HG03108 (cell line): ENCODE results near the gene NSG2.
"Not testable (repeated sequence)": the region's sequence is repeated elsewhere in the genome, so short reads cannot be mapped to it uniquely, and the experiment has no call there.

Experiments
- ATAC-seq: cut with Tn5 transposase; IDR thresholded peaks from one replicate; pipeline ENCODE4 v1.9.1; 2021; ENCODE audit warnings: moderate library complexity; ENCODE audit not compliant: unreplicated experiment

The NSG2 gene

DNA sequence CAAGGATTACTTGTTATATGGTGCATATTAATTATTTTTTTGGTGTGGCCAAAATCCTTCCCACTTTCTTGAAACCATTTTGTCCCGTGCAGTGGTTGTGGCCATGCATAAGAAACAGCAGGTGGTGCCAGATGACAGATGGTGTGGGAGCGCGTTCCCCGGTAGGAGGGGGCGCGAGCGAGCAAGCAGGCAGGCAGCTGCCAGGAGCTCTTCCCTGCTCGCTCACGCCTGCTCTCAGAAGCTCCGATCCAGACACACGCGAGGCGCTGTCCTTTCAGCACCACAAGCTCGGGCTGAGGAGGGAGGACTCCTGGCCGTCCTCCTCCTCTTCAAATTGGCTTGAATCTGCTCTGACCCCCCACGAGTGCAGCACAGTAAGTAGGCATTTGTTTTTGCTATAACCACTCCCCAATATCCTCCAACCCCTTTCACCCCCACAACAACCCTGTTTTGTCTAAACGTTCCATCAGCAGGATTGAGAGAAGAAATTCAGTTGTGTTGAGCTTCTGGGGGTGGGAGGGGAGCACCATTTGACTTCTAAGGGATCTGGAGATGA is at the start of gene NSG2:
NSG2 (plus strand) TSS at position 237 of the 556 bp plus-strand sequence. CDS start 1,050 bp downstream, outside the sequence.
- ATAC-seq = peak; percentile 86

DNA sequence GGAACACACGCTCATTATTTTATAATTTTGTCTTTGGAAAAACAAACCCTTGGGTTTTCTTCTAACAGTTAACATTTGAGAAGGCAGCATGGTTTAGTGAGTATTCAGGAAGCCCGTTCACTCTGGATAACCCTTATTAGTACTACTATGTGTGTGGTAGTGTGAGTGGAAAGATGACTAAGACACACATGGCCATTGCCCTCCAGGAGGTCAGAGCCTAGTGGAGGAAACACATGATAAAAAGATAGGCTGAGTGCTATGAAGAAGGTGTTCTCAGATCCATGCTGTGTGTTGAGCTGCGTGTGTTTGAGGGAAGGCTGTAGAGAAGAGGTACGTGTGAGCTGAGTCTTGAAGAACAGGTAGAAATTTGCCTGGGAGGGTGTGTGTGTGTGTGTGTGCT is 48.2 kb upstream of the NSG2 start:
- no peak for ATAC-seq

DNA sequence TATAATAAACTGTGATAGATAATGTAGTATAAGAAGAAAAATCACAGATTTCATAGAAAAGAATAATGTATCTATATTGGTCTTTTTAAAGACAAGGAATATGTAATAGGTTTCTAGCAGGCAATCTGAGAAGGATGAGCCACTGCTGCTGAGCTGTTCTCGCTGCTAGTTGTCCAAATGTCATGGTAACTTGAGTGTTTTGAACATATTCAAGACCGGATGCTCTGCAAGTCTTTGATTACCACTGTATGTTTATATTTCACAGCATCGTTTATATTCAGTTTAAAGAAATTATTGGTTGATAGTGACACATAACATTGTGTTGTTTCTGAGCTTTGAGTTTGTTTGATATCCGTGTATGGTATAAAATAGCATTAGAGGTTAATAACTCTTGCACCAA is 47.0 kb upstream of the NSG2 start:
- ATAC-seq = no peak

DNA sequence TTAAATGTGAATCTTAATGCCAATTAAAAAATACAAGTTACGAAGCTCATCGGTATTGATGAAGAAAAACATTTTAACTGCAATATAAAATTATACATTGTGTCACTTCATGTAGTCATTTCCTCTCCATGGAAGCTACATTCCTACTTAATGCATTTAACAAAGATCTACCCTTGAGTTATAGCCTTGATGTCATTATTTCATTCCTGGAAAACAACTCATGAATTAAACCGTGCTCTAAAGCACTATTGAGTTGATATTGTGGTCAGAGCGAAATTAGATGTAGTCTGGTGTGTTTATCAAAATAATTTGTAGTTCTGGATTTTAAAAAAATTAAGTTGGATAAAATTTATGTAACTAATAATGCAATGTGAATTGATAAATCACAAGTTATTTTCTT is 45.4 kb upstream of the NSG2 start:
- ATAC-seq = no peak

DNA sequence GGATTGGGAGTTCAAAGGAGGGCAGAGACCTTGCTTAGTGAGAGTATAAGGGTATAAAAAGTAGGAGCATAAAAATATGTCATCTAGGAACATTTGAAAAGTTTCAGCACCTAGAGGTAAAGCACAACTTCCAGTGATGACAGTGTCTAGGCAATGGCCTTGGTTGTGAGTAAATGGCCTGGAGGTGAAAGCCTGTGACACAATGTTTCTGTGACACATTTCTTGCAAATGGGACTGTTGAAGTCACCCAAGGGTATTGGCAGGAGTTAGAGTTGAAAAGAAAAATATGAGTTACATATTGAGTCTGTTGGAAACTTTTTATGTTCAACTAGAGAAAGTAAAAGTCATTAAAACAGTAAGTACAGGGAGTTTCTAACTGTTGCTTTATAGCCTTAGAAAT is 41.7 kb upstream of the NSG2 start:
- ATAC-seq = no peak

DNA sequence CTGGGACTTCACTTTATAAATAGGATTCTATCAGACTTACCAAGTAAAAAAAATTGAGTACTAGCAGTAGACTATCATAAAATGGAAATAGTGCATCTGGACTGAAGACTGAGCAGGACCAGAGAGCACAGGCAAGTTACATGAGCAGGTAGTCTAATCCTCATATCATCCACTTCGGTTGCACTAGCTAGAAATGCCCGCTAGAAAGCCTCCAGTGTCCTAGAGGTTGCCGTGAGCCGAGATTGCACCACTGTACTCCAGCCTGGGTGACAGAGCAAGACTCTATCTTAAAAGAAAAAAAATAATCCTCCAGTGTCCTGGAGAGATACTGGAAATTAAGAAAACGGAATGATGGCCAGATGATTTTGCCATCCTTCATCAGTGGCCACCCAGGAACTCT is 36.6 kb upstream of the NSG2 start:
- ATAC-seq = no peak

DNA sequence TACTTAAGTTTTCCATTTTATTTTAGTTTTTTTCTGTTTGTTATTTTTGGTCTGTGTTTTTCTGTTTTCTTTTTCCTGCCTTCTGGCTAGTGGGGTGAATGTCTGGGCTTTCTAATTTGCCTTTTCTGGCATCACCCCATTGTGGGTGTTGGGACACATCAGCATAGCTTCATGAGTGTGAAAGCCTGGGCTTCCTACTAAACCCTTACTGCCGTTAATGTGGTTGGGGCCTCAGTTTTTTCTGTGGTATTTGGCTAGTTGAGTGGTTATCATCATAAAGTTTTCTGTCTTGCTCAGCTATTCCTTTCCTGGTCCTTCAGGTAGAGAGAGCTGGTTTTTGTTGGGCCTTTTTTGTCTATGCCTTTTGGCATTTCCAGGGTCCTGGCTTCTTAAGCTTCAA is 35.1 kb upstream of the NSG2 start:
- ATAC-seq = no peak

DNA sequence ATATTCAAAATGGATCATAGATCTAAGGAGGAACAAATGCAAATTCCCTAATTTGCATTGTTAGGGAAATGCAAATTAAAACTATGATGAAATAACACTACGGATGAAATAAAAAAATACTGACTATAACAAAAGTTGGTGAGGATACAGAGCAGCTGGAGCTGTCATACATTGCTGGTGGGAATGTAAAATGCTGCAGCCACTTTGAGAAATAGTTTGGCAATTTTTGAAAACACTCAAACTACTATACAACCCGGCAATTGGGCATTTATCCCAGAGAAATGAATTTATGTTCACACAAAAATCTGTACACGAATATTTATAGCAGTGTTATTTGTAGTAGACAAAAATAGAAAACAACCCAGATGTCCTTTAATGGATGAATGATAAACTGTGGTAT is 34.1 kb upstream of the NSG2 start:
- ATAC-seq = no peak

DNA sequence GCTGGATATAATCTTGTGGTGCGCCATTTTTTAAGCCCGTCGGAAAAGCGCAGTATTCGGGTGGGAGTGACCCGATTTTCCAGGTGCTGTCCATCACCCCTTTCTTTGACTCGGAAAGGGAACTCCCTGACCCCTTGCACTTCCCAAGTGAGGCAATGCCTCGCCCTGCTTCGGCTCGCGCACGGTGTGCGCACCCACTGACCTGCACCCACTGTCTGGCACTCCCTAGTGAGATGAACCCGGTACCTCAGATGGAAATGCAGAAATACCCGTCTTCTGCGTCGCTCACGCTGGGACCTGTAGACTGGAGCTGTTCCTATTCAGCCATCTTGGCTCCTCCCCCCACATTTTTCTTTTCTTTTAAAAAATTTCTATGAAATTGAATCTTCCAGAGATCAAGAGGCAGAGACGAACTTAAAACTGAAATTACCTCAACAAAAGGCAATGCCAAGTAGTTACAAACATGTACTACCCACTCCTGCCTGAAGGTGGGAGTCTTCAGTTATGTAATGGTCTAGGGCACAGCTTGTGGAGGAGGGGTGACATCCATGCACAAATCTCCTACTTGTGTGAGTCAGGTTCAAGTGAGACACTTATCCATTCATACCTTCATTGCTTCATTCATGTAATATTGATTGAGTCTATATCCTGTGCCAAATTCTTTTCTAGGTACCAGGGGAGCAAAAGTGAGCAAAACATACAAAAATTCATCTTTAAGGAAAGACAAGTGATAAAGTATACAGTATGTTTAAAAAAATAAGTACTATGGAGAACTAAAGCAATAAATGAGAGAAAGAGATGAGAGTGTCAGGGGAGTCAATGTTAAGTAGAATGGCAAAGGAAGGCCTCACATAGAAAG is 25.2 kb upstream of the NSG2 start:
- not testable (repeated sequence) for ATAC-seq

DNA sequence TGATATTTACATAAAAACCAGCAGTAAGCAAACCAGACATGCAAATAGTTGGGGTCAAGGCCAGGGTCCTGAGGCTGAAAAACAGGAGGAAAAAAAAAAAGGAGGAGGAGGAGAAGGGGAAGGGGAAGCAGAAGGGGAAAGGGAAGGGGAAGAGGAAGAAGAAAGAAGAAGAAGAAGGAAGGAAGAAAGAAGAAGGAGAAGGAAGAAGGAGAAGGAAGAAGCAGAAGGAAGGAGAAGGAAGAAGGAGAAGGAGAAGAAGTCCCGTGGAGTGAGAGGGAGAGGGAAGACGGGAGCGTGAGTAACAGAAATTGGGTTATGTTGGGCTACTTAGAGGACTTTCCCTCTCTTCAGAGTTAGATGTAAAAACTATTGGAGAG is 24.6 kb upstream of the NSG2 start:
- ATAC-seq = no peak

DNA sequence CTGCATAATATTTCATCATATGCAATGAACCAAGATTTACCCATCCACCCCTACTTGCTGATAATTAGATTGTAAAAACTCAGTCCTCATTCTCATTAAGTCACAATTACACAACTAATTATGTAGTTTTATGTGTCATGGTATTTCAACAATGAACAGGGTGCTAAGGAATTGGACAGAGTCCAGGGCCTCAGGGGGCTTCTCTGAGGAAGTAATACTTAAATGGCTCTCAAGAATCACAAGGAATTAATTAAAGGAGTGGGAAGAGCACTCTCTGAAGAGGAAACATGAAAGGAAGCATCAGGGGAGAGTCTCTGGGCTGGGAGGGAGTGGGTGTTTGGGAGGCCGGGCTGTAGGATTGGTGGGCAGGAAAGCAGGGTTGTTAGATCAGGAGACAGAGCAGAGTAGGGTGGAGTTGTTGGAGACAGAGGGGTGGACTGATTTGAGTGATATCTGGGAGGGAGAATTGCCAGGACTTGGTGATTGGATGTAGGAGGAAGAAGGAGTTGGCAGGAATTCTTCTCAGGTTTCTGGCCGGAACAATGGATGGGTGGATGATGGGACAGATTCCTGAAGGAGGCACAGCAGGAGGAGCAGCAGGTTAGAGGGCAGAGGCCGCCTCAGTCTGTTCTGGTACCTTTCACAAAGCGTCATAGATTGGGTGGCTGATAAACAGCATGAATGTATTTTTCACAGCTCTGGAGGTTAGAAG is 23.0 kb upstream of the NSG2 start:
- no peak for ATAC-seq

DNA sequence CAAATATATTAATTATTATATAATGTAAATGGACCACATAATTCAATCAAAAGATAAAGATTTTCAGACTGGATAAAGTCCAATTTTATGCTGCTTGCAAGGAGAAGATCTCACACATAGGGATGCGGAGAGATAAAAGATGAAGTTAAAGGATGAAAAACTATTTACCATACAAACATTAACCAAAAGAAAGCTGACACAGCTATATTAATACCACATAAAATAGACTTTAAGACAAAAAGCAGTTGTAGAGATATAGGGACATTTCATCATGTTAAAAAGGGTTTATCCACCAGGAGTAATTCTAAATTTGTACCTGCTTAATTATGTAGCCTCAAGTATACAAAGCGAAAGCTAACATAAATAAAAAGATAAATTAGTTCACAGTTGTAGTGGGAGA is 15.2 kb upstream of the NSG2 start:
- ATAC-seq = no peak

DNA sequence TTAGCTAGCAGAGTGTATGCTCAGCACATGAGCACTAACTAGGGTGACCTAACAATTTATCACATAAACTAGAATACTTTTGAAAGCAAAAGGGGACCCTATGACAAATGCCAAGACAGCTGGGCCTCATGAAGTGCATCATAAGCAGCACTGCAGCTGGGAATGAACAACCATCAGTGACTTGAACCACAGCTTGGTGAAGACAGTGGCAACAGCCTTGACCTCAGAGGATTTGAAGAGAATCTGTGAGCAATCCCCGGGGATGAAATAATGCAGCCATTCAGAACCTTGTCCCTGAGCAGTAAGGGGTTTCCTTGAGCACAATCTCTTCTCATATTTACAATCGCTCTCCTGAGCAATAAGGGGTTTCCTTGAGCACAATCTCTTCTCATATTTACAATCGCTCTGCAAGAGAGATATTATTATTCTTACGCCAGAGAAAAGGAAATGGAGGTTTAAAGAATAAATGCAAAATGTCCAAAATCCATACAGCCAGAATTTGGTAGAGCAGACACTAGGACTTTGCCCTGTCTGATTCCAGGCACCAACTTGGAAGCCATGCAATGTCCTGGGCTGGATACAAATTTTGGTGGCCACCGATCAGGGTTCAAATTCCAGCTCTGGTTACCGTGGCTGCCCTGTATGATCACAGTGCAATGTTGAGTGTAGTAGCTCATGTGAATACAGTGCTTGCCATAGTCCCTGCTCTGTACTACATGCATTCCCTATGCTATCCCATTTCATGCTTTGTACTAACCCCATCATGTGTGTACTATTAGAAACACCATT is 846 bp upstream of the NSG2 start:
- ATAC-seq = no peak

DNA sequence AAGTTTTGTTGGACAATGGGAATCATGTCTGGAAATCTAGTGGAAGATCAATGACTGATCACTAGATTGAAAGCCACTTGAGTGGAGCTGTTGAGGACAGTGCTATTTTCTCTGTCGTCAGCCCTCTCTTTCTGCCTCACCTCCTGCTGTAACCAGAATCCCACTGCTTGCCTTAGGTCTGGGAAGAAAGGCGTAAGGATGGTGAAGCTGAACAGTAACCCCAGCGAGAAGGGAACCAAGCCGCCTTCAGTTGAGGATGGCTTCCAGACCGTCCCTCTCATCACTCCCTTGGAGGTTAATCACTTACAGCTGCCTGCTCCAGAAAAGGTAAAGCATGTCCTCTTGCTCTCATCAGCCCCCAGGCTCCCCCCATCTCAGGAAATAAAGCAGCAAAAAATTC is 1.1 kb downstream of the NSG2 start:
- ATAC-seq = no peak

DNA sequence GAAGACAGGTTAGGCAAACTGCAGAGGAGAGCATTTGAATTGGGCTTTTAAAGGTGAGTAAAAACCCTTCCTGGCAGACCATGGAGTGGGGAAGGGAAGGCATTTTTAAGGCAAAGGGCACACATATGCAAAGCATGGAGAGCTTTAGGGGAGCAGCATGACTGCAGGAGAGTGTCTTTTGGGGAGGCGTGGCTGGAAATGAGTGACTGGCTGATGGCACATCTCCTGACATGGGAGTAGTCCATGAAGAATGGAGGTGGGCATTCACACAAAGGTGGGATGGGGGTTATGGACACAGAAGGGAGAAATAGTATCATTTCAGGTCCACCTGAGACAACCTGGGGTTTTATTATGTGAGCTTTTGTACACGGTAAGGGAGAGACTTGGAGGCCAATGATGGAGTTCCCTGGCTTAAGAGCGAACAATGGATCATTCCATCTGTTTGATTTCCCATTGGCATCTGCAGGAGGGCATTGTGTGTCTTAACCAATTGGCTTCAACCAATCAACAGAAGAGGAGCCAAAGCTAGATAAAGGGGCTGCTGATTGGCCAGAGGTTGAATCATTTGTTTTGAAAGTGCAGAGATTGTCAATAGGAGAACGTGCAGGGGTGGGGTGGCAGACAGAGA is 2.1 kb downstream of the NSG2 start:
- ATAC-seq = no peak

DNA sequence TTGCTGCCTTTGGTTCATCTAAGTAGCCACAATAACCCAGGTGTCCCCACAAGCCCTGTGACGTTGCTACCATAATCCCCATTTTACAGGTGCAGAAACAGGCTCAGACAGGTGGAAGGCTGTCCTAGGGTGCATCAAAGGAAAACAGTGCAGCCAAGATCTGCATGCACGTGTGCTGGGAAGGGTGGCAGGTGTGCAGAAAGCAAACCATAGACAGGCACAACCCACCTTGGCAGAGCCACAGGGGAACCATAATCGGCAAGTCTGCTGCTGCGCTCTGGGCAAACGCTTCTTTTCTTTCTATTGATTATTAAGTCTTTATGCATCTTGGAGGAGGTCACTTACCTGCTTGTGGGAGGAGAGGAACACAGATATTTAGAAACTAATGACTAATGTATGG is 7.1 kb downstream of the NSG2 start:
- no peak for ATAC-seq

DNA sequence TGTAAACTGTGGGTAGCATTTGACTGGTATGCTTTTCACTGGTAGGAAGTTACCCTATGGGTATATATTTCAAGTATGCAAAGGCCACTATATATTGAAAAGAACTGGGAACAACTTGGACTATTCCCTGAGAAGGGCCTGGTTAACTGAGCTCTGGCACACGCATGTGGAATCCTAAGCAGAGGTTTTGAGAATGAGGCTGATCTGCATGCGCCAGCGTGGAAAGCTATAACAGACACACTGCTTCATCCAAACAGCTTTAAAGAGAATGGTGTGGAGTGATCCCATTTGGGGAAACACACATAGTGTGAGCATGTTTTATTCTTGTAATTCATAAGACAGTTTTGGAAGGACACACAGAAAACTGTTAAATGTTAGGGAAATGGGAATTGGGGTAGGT is 8.4 kb downstream of the NSG2 start:
- no peak for ATAC-seq

DNA sequence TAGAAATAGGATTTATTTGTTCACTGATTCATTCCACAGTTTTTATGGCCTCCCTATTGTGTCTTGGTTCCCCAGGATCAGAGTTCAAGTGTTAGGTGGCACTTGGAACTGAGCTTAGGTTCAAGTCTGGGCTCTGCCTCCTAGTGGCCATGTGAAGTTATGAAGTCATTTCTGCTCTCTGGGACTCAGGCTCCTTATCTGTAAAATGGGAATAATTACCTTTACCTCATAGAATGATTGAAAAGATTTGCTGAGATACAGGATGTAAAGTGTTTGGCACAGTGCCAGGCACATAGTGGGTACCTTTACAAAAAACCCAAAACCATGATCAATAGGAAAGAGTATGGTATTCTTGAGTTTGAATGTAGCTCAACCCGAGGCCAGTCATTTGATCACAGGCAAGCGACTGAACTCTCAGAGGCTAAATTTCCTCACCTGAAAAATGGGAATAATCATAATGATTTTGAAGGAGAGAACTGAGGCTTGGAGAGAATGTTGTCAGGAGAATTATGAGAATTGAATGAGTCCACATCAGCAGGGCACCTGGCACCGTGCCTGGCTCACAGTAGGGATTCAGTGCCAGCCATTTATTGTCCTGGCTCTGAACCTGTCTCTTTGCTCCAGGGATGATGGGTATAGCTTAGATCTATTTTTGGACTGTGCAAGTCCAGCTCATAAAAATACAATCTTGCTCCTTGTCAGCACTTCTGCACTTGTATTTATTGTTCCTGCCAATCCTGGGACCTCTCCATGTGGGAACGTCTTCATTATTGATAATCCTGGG is 10.8 kb downstream of the NSG2 start:
- ATAC-seq = no peak

DNA sequence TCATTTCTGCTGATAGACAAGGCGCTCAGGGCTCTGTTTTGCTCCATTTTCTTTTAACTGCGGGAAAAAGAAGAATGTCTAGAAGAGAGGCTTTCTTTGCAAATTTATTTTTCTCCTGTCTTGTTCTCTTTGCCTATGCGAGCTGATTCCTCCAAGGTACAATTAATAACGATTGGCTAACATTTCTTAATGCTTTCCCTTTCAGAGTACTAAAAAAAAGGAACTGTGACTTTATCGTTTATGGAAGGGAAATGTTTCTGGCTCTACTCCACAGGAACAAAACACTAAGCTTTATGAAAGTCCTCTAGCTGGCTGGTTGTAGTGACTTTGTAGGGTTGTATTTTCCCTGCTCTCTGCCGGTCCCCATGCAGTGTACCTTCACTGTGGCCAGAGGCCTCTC is 11.7 kb downstream of the NSG2 start:
- ATAC-seq = no peak

DNA sequence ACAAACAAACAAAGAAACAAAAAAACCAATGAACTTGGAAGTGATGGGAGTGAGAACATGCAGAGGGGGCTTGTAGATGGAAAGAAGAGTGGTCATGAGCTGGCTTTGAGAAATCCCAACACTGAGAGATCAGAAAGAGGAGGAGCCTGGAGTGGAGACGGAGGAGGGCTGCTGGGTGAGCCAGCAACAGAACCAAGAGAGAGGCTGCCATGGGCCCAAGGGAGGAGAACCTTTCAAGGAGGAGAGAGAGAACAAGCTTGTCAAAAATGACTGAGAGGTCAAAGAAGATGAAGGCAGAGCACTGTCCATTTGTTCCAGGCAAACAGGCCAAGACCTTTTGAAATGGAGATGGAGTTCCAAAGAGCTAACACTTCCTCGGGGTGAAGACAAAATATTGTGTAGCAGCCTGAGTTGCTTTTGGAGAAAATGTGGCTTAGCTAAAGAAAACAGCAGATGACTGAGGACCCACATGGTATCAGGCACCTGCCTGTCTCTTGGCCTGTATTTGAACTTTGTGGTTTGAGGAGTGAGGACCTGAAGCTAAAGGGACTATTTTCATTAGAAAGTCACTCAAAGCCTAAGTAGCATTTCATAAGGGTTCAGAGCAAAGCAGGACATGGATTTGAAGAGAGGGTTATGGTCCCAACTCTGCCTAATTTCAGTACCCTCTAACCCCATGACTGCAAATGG is 13.1 kb downstream of the NSG2 start:
- ATAC-seq = no peak
